ENCODE measurements around the gene HES3. TPM values are rescaled to one million over a fixed set of nuclear protein-coding genes. Genes with fewer than 3 reads are reported as not detected.

Gene HES3
- total RNA-seq, 4 donors from 2014 or later: not detected

- no peak overlapping the region for H3K27ac ChIP-seq
- peak; percentile 53 to 89 (median 85) for DNase-seq
- peaks cover 0 to 45% of the 10 kb centered on the region in 2 donors for H3K27me3 ChIP-seq
- H3K4me1 ChIP-seq: peaks cover 4 to 42% (median 21%) of the 10 kb centered on the region in 4 donors
- H3K4me3 ChIP-seq: peak overlapping the region in 3 of 4 donors; percentile 7 to 23 (median 20)
- no peak for TF ChIP-seq POLR2A (IDR thresholded peaks at IDR 0.05)
- TF ChIP-seq CTCF (IDR thresholded peaks at IDR 0.05): peak; percentile 48 to 97 (median 88)
- no peaks in the 10 kb centered on the region for H3K9me3 ChIP-seq
- H3K36me3 ChIP-seq: no peaks in the 10 kb centered on the region
These were observed 1.3 kb downstream of the HES3 start for GRCh38 chr1:6245086-6245868.

GRCh38 chr1:6245869-6246496, 2.0 kb downstream of the HES3 start:
- Histone ChIP-seq H3K4me3 (peak overlapping the region in 3 of 4 donors; percentile 7 to 23 (median 20)), H3K27me3 (peaks cover 0 to 45% of the 10 kb centered on the region in 2 donors), H3K27ac (peak overlapping the region in 1 of 4 donors; percentile 12), H3K4me1 (peaks cover 4 to 43% (median 21%) of the 10 kb centered on the region in 4 donors), H3K36me3 (no peaks in the 10 kb centered on the region), H3K9me3 (no peaks in the 10 kb centered on the region)
- peak in 2 of 3 donors; percentile 67 to 75 for DNase-seq
- no peak for TF ChIP-seq POLR2A (IDR thresholded peaks at IDR 0.05)
- no peak for TF ChIP-seq CTCF (IDR thresholded peaks at IDR 0.05)

- Histone ChIP-seq H3K27me3 (peaks cover 0 to 39% of the 10 kb centered on the region in 2 donors), H3K4me1 (peaks cover 4 to 39% (median 20%) of the 10 kb centered on the region in 4 donors)
- TF ChIP-seq POLR2A (IDR thresholded peaks at IDR 0.05) (peak in 1 of 2 donors; percentile 22), CTCF (IDR thresholded peaks at IDR 0.05) (peak; percentile 96 to 98 (median 97))
These were observed 2.8 kb downstream of the HES3 start for GRCh38 chr1:6246497-6247467.

DNA sequence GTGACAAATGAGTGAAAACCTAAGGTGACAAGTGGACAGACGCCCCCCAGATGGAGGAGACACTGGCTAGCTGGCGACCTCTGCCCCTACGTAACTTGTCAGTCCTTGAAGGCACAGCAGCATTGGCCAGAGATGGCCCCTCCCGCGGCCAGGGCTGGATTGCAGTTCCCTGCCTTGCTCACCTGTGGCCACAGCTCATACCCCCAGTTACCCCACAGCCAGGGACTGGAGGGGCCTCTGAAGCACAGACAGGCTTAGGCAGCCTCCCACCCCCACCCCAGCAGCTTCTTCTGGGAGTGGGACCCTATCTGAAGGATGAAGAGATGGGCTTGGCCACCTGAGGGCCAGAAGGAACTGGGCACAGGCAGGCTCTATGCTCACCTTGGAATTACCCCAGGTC, 3.7 kb downstream of the HES3 start:
- DNase-seq: peak in 1 of 3 donors; percentile 59
- Histone ChIP-seq H3K27me3 (peaks cover 0 to 30% of the 10 kb centered on the region in 2 donors), H3K27ac (peak overlapping the region in 1 of 4 donors; percentile 15), H3K9me3 (no peaks in the 10 kb centered on the region), H3K36me3 (peaks cover 0 to 6% (median 0%) of the 10 kb centered on the region in 3 donors), H3K4me1 (peaks cover 4 to 31% (median 14%) of the 10 kb centered on the region in 4 donors), H3K4me3 (no peak overlapping the region)
- TF ChIP-seq POLR2A (IDR thresholded peaks at IDR 0.05) (no peak), CTCF (IDR thresholded peaks at IDR 0.05) (no peak)

More at GRCh38 chr1:6246497-6247467, 2.8 kb downstream of the HES3 start:
- H3K27ac ChIP-seq: peak overlapping the region in 1 of 4 donors; percentile 12
- DNase-seq: peak; percentile 71 to 89 (median 89)
- no peaks in the 10 kb centered on the region for H3K36me3 ChIP-seq
- H3K9me3 ChIP-seq: no peaks in the 10 kb centered on the region
- H3K4me3 ChIP-seq: peak overlapping the region in 1 of 4 donors; percentile 23

Measured in Peyer's patch (tissue), 4 donors.